HK-2 (cell line): Measurements from ENCODE around the gene HDAC7.

Experiments used
- DNase-seq: peaks from one replicate; pipeline ENCODE4 v3.0.0-alpha.2; 2018; ENCODE audit not compliant: unreplicated experiment

HDAC7 gene

GRCh38 chr12:47779943-47780504 lies 39.7 kb downstream of the HDAC7 start:
- DNase-seq, result no peak

GRCh38 chr12:47779301-47779942 lies 40.3 kb downstream of the HDAC7 start:
- DNase-seq, result peak; percentile 92

GRCh38 chr12:47778881-47779280 lies 40.8 kb downstream of the HDAC7 start:
- DNase-seq, result no peak

- DNase-seq, result no peak
These were observed 41.8 kb downstream of the HDAC7 start for GRCh38 chr12:47777741-47778558.

GRCh38 chr12:47777151-47777550 lies 42.6 kb downstream of the HDAC7 start:
- no peak for DNase-seq

GRCh38 chr12:47776471-47777143 lies 43.1 kb downstream of the HDAC7 start:
- no peak for DNase-seq

- DNase-seq, result no peak
These were observed 44.4 kb downstream of the HDAC7 start for GRCh38 chr12:47775100-47775911.

- DNase-seq, result no peak
These were observed 45.0 kb downstream of the HDAC7 start for GRCh38 chr12:47774663-47775062.

GRCh38 chr12:47773858-47774580 lies 45.7 kb downstream of the HDAC7 start:
- no peak for DNase-seq

GRCh38 chr12:47773062-47773857 lies 46.4 kb downstream of the HDAC7 start, which contains the start of gene SLC48A1:
Gene SLC48A1 (plus strand): TSS chr12:47773238. CDS start chr12:47773305, 67 bp downstream.
- peak; percentile 71 for DNase-seq

- no peak for DNase-seq
These were observed 47.0 kb downstream of the HDAC7 start for GRCh38 chr12:47772738-47773061.

- no peak for DNase-seq
These were observed 47.5 kb downstream of the HDAC7 start for GRCh38 chr12:47772094-47772660.

- DNase-seq, result no peak
These were observed 48.4 kb downstream of the HDAC7 start for GRCh38 chr12:47771304-47771703.

GRCh38 chr12:47770086-47770726 lies 49.5 kb downstream of the HDAC7 start:
- no peak for DNase-seq

- no peak for DNase-seq
These were observed 50.2 kb downstream of the HDAC7 start for GRCh38 chr12:47769234-47770085.

GRCh38 chr12:47768323-47768811 lies 51.3 kb downstream of the HDAC7 start:
- peak; percentile 51 for DNase-seq

GRCh38 chr12:47767216-47767724 lies 52.4 kb downstream of the HDAC7 start:
- DNase-seq, result no peak
